Neural progenitor cell (in vitro differentiated cells): ENCODE results near the gene SAMD4A. TPM values are rescaled to one million over a fixed set of nuclear protein-coding genes. Genes with fewer than 3 reads are reported as not detected.

ENCODE experiments used
- DNase-seq: peaks from one replicate; pipeline ENCODE4 v3.0.0-alpha.2; 2016; ENCODE audit warnings: low spot score
- H2AFZ ChIP-seq: fragments of 200-600 bp; sonication (generic); replicated peaks from 2 replicates; pipeline ENCODE4 v1.6.1; 2016; ENCODE audit warnings: antibody characterized with exemption
- H3F3A ChIP-seq: fragments of 200-600 bp; sonication (generic); 2 replicates; pipeline ENCODE4 v1.6.1; 2016; ENCODE audit warnings: antibody characterized with exemption, low read depth
- H3K27ac ChIP-seq: fragments of 200-600 bp; sonication (generic); 2 replicates; pipeline ENCODE4 v1.5.1; 2016; ENCODE audit warnings: mild to moderate bottlenecking
- H3K27me3 ChIP-seq: fragments of 200-600 bp; sonication (generic); 2 replicates; pipeline ENCODE4 v1.6.1; 2016; ENCODE audit warnings: mild to moderate bottlenecking, moderate library complexity
- H3K36me3 ChIP-seq: fragments of 200-600 bp; sonication (generic); 2 replicates; pipeline ENCODE4 v1.5.1; 2016
- H3K4me1 ChIP-seq: fragments of 200-600 bp; sonication (generic); 2 replicates; pipeline ENCODE4 v1.6.1; 2016; ENCODE audit warnings: mixed run types
- H3K4me2 ChIP-seq: fragments of 200-600 bp; sonication (generic); 2 replicates; pipeline ENCODE4 v1.6.1; 2016
- H3K4me3 ChIP-seq: fragments of 200-600 bp; sonication (generic); 2 replicates; pipeline ENCODE4 v1.5.1; 2016
- H3K79me2 ChIP-seq: fragments of 200-600 bp; sonication (generic); 2 replicates; pipeline ENCODE4 v1.6.1; 2016; ENCODE audit warnings: low read depth
- H3K9ac ChIP-seq: fragments of 200-600 bp; sonication (generic); 2 replicates; pipeline ENCODE4 v1.6.1; 2016
- H3K9me3 ChIP-seq: fragments of 200-600 bp; sonication (generic); 2 replicates; pipeline ENCODE4 v1.5.1; 2016; ENCODE audit warnings: low read depth
- H4K20me1 ChIP-seq: fragments of 200-600 bp; sonication (generic); 2 replicates; pipeline ENCODE4 v1.6.1; 2016; ENCODE audit warnings: low read depth
- H3K27ac Mint-ChIP-seq: 3 replicates; pipeline ENCODE4 v1.8.0; 2021; ENCODE audit warnings: mixed read lengths
- H3K27me3 Mint-ChIP-seq: 2 replicates; pipeline ENCODE4 v1.8.0; 2022; ENCODE audit warnings: low read depth, mild to moderate bottlenecking, inconsistent platforms, moderate library complexity, mixed read lengths; ENCODE audit not compliant: insufficient read depth
- H3K36me3 Mint-ChIP-seq: 3 replicates; pipeline ENCODE4 v1.8.0; 2021; ENCODE audit warnings: mixed read lengths
- H3K4me1 Mint-ChIP-seq: 3 replicates; pipeline ENCODE4 v1.8.0; 2021; ENCODE audit warnings: mixed read lengths
- H3K4me3 Mint-ChIP-seq: 3 replicates; pipeline ENCODE4 v1.8.0; 2021; ENCODE audit warnings: mild to moderate bottlenecking, moderate library complexity, mixed read lengths
- H3K9me3 Mint-ChIP-seq: 3 replicates; pipeline ENCODE4 v1.8.0; 2020; ENCODE audit warnings: mixed read lengths
- CTCF ChIP-seq: fragments of 200-600 bp; sonication (generic); IDR thresholded peaks from 2 replicates; pipeline ENCODE4 v1.5.1; 2017; ENCODE audit warnings: antibody characterized with exemption, mild to moderate bottlenecking
- EZH2 ChIP-seq: fragments of 200-600 bp; sonication (generic); IDR thresholded peaks from 2 replicates; pipeline ENCODE4 v1.6.1; 2017; ENCODE audit warnings: antibody characterized with exemption, mild to moderate bottlenecking, moderate library complexity
- EZH2phosphoT487 ChIP-seq: fragments of 200-600 bp; sonication (generic); IDR thresholded peaks from 2 replicates; pipeline ENCODE4 v1.6.1; 2017; ENCODE audit warnings: antibody characterized with exemption
- total RNA-seq: library from RNA; depleted of rRNA; stranded (reverse); fragments of >200 nt; gene quantifications from 2 replicates; pipeline ENCODE4 v1.2.3, GENCODE V29; 2015; ENCODE audit warnings: low replicate concordance

SAMD4A gene
- total RNA-seq, 1 donor from 2014 or later, result 4.3 TPM

- Histone ChIP-seq H3K4me2 (no peak overlapping the region), H3K27me3 (no peaks in the 10 kb centered on the region), H3K4me3 (no peak overlapping the region), H3K9ac (no peak overlapping the region), H3K4me1 (peaks cover 11% of the 10 kb centered on the region), H3K36me3 (no peaks in the 10 kb centered on the region), H4K20me1 (no peaks in the 10 kb centered on the region), H3F3A (no peaks in the 10 kb centered on the region), H3K27ac (no peak overlapping the region), H3K9me3 (no peaks in the 10 kb centered on the region), H2AFZ (no peak overlapping the region), H3K79me2 (no peaks in the 10 kb centered on the region)
- Mint-ChIP-seq H3K36me3 (peaks cover 8% of the 10 kb centered on the region), H3K27me3 (peaks cover 2% of the 10 kb centered on the region), H3K27ac (no peak overlapping the region), H3K4me1 (peaks cover 18% of the 10 kb centered on the region), H3K9me3 (no peaks in the 10 kb centered on the region), H3K4me3 (no peak overlapping the region)
- no peak for DNase-seq
- TF ChIP-seq CTCF (no peak), EZH2 (no peak)
These were observed 191.1 kb downstream of the SAMD4A start for GRCh38 chr14:54758041-54758440.

- no peak overlapping the region for H3K27ac ChIP-seq
- peaks cover 17% of the 10 kb centered on the region for H3K36me3 Mint-ChIP-seq
- no peak overlapping the region for H3K9ac ChIP-seq
- no peak overlapping the region for H3K4me3 Mint-ChIP-seq
- H3K27ac Mint-ChIP-seq, result no peak overlapping the region
- H3K27me3 ChIP-seq, result no peaks in the 10 kb centered on the region
- H3K79me2 ChIP-seq, result no peaks in the 10 kb centered on the region
- H3K4me1 Mint-ChIP-seq, result peaks cover 37% of the 10 kb centered on the region
- no peaks in the 10 kb centered on the region for H3K36me3 ChIP-seq
- H3K4me1 ChIP-seq, result peaks cover 22% of the 10 kb centered on the region
- TF ChIP-seq EZH2phosphoT487, result no peak
- TF ChIP-seq CTCF, result no peak
- TF ChIP-seq EZH2, result no peak
- H3K27me3 Mint-ChIP-seq, result peaks cover 2% of the 10 kb centered on the region
- no peak overlapping the region for H3K4me2 ChIP-seq
- H3K4me3 ChIP-seq, result no peak overlapping the region
- no peaks in the 10 kb centered on the region for H3K9me3 Mint-ChIP-seq
- H4K20me1 ChIP-seq, result no peaks in the 10 kb centered on the region
- DNase-seq, result no peak
- H2AFZ ChIP-seq, result no peak overlapping the region
- no peaks in the 10 kb centered on the region for H3F3A ChIP-seq
- no peaks in the 10 kb centered on the region for H3K9me3 ChIP-seq
These were observed 193.2 kb downstream of the SAMD4A start for GRCh38 chr14:54759982-54760585.

- Mint-ChIP-seq H3K4me3 (peak overlapping the region; percentile 22), H3K36me3 (peaks cover 20% of the 10 kb centered on the region), H3K27ac (peak overlapping the region; percentile 42), H3K9me3 (no peaks in the 10 kb centered on the region), H3K27me3 (peaks cover 2% of the 10 kb centered on the region), H3K4me1 (peaks cover 37% of the 10 kb centered on the region)
- no peak for DNase-seq
- H2AFZ ChIP-seq, result no peak overlapping the region
- no peaks in the 10 kb centered on the region for H3K27me3 ChIP-seq
- H3K4me1 ChIP-seq, result peaks cover 27% of the 10 kb centered on the region
- H3K36me3 ChIP-seq, result no peaks in the 10 kb centered on the region
- H3K4me2 ChIP-seq, result no peak overlapping the region
- H3K4me3 ChIP-seq, result no peak overlapping the region
- H3K9ac ChIP-seq, result no peak overlapping the region
- H3F3A ChIP-seq, result peaks cover 3% of the 10 kb centered on the region
- no peak overlapping the region for H3K27ac ChIP-seq
- no peaks in the 10 kb centered on the region for H3K9me3 ChIP-seq
- TF ChIP-seq CTCF (no peak), EZH2phosphoT487 (no peak), EZH2 (no peak)
- no peaks in the 10 kb centered on the region for H4K20me1 ChIP-seq
- H3K79me2 ChIP-seq, result no peaks in the 10 kb centered on the region
These were observed 194.1 kb downstream of the SAMD4A start for GRCh38 chr14:54760866-54761575.
